Measurements from ENCODE around the gene CBLB. TPM values are rescaled to one million over a fixed set of nuclear protein-coding genes. Genes with fewer than 3 reads are reported as not detected.

The CBLB gene
- total RNA-seq, 1 donor from 2014 or later, result 57.0 TPM

DNA sequence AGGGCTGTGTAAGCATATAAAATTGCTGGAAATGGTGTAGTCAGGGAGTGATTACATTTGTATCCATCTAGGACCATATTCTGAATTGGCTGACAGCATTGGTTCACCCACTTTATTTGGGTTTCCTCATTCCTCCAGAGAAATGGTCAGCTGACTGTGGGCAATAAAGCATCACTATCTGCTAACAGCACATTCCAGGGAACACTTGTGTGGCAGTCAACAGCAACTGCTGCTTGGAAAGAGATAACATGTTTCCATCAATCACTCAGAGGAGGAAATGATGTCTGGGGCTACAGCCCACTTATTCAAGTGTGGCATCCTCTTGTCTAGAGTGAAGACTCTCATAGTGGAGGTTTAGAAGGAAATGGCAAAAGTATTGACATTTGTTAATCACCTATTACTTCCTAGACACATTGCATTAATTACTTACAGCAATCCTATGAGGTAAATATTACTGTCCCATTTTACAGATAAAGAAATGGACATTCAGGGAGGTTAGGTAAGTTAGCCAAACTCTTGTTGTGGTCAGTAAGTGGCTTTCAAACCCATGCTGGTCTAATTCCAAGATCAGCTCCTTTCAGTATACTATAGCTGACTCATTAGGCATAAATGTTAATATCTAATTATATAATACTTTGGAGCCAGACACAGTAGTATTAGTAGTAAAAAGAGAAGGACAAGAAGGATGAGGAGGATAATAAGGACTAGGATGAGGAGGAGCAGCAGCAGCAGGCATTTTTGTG lies 254.4 kb downstream of the CBLB start:
- no peak overlapping the region for H3K4me3 Mint-ChIP-seq
- no peaks in the 10 kb centered on the region for H3K27me3 Mint-ChIP-seq
- H3K27ac Mint-ChIP-seq, result no peak overlapping the region
- TF ChIP-seq, protein P1, sequence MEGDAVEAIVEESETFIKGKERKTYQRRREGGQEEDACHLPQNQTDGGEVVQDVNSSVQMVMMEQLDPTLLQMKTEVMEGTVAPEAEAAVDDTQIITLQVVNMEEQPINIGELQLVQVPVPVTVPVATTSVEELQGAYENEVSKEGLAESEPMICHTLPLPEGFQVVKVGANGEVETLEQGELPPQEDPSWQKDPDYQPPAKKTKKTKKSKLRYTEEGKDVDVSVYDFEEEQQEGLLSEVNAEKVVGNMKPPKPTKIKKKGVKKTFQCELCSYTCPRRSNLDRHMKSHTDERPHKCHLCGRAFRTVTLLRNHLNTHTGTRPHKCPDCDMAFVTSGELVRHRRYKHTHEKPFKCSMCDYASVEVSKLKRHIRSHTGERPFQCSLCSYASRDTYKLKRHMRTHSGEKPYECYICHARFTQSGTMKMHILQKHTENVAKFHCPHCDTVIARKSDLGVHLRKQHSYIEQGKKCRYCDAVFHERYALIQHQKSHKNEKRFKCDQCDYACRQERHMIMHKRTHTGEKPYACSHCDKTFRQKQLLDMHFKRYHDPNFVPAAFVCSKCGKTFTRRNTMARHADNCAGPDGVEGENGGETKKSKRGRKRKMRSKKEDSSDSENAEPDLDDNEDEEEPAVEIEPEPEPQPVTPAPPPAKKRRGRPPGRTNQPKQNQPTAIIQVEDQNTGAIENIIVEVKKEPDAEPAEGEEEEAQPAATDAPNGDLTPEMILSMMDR (conservative IDR thresholded peaks at IDR 0.05), result no peak
- no peaks in the 10 kb centered on the region for H3K9me3 Mint-ChIP-seq
- no peak for DNase-seq (ENCODE audit: extremely low spot score, unreplicated experiment)
- peaks cover 23% of the 10 kb centered on the region for H3K4me1 Mint-ChIP-seq (ENCODE audit: unreplicated experiment)
- H3K36me3 Mint-ChIP-seq, result no peaks in the 10 kb centered on the region

DNA sequence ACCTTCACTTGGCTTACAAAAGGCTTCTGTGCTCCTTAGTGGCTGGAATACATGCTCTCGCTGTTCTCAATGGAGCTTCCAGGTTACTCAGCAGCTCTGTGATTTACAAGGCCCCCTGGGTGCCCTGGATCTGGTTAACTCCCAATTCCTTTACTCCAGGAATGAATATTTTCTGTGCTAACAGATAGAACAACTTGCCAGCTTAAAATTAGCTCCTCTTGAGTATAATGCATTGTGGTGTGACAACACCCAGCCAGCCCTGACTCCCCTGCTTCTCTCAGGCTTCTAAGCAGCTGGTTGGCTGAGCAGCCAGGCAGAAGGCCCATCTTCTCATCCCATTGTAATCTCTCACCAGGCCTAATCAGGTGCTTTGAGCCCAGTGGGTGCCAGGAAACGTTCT lies 255.7 kb downstream of the CBLB start:
- Mint-ChIP-seq H3K9me3 (no peaks in the 10 kb centered on the region), H3K4me3 (no peak overlapping the region), H3K36me3 (no peaks in the 10 kb centered on the region), H3K27me3 (no peaks in the 10 kb centered on the region), H3K4me1 (ENCODE audit: unreplicated experiment) (peaks cover 19% of the 10 kb centered on the region), H3K27ac (no peak overlapping the region)
- no peak for DNase-seq (ENCODE audit: extremely low spot score, unreplicated experiment)
- TF ChIP-seq, protein P1 (conservative IDR thresholded peaks at IDR 0.05), result no peak

DNA sequence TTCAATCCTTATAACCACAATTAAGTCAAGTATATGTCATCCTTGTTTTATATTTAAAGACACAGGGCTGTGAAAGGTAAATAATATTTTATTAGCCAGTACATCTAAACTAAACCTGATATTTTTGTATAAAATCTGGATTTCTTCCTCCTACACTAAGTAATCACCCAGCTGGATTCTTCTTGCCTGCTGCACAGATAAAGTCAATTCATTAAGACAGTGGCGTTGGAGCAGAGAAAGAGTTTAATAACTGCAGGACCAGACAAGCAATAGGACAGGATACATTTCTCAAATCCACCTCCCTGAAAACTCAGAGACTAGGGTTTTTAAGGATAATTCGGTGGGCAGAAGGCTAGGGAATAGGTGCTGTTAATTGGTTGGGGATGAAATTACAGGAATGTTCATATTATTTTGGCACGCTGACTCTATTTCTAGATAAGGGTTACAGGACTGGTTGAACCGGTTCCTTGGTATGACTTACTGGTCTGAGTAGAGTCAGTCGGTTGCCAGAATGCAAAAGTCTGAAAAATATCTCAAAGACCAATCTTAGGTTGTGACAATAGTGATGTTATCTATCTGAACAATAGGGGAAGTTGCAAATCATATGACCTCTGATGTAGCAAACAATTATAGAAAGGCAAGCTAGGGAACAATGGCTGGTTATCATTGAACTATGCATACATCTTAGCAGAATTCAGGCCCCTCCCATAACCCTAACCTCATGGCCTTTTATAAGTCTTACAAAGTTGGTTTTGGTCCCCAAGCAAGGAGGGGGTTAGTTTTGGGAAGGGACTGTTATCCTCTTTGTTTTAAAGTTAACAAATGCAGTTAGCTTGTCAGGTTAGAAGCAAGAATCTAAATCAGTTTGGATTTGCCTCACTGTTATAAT lies 257.3 kb downstream of the CBLB start:
- Mint-ChIP-seq H3K27me3 (no peaks in the 10 kb centered on the region), H3K9me3 (no peaks in the 10 kb centered on the region), H3K4me1 (ENCODE audit: unreplicated experiment) (peaks cover 17% of the 10 kb centered on the region), H3K36me3 (no peaks in the 10 kb centered on the region), H3K27ac (peak overlapping the region; percentile 32), H3K4me3 (peak overlapping the region; percentile 48)
- TF ChIP-seq, protein P1 (conservative IDR thresholded peaks at IDR 0.05), result no peak
- DNase-seq (ENCODE audit: extremely low spot score, unreplicated experiment), result no peak

DNA sequence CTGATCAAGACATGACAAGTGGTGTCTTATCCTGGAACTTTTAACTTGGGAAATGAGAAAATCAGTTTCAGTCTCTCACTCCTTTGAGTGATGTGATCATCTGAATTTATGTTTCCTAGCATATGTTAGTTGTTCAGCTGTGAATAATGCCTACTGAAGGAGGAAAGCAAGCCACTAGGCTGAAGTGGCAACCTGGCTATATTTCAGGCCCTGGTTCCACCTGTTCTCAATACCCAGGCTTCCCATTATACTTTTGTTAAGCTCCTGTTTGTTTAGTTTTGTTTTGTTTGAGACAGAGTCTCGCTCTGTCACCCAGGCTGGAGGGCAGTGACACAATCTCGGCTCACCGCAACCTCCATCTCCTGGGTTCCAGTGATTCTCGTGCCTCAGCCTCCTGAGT lies 258.3 kb downstream of the CBLB start:
- Mint-ChIP-seq H3K27ac (no peak overlapping the region), H3K27me3 (no peaks in the 10 kb centered on the region), H3K4me3 (no peak overlapping the region), H3K9me3 (no peaks in the 10 kb centered on the region), H3K36me3 (no peaks in the 10 kb centered on the region), H3K4me1 (ENCODE audit: unreplicated experiment) (peaks cover 13% of the 10 kb centered on the region)
- DNase-seq (ENCODE audit: extremely low spot score, unreplicated experiment), result no peak
- TF ChIP-seq, protein P1 (conservative IDR thresholded peaks at IDR 0.05), result no peak

DNA sequence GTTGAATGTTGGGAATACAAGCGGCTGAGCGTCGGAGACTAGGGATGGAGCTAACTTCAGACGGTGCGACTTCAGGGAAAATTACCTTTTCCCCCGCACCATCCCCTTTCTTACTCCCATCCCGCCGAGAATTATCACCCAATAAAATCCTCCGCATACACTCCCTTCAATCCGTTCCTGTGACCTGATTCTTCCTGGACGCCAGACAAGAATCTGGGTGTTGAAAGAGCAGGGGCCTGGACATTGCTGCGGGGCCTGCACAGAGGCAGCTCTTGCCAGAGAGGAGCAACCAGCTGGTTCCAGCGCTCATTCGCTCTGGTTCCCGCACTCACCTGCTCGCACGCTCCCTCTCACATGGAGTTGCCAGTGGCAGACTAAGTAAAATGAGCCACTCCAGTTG lies 260.2 kb downstream of the CBLB start:
- Mint-ChIP-seq H3K4me1 (ENCODE audit: unreplicated experiment) (peaks cover 13% of the 10 kb centered on the region), H3K4me3 (no peak overlapping the region), H3K27ac (no peak overlapping the region), H3K9me3 (no peaks in the 10 kb centered on the region), H3K36me3 (no peaks in the 10 kb centered on the region), H3K27me3 (no peaks in the 10 kb centered on the region)
- no peak for DNase-seq (ENCODE audit: extremely low spot score, unreplicated experiment)
- TF ChIP-seq, protein P1 (conservative IDR thresholded peaks at IDR 0.05), result no peak
